PFSK-1 (cell line): ENCODE data around the gene BCAS4.

ENCODE experiments used
- FOXP2 ChIP-seq: optimal IDR thresholded peaks from 2 replicates; pipeline ENCODE3; 2011; ENCODE audit warnings: borderline replicate concordance, control low read depth, inconsistent platforms; ENCODE audit not compliant: insufficient read depth; ENCODE audit errors: extremely low read length, extremely low read depth
- POLR2AphosphoS5 ChIP-seq: IDR thresholded peaks from 2 replicates; pipeline ENCODE4 v1.6.1; 2012; ENCODE audit warnings: low read depth, mild to moderate bottlenecking, control low read depth, low read length, moderate library complexity
- SIN3A ChIP-seq: IDR thresholded peaks from 2 replicates; pipeline ENCODE4 v1.6.1; 2012; ENCODE audit warnings: mild to moderate bottlenecking, low read length, moderate library complexity, borderline replicate concordance; ENCODE audit not compliant: insufficient read depth
- TAF1 ChIP-seq: IDR thresholded peaks from 2 replicates; pipeline ENCODE4 v1.6.1; 2012; ENCODE audit warnings: low read length, control low read depth, borderline replicate concordance; ENCODE audit not compliant: insufficient read depth
- TF ChIP-seq, protein P1 (sequence below), 2 experiments: IDR thresholded peaks; 2 replicates each; pipeline versions ENCODE4 v1.6.1 to v1.8.0; 2011 to 2012; ENCODE audit warnings: low read depth in 2 of 2, low read length in 2 of 2, control low read depth in 1 of 2, inconsistent platforms in 1 of 2, mild to moderate bottlenecking in 1 of 2, moderate library complexity in 1 of 2; ENCODE audit not compliant: insufficient read depth in 1 of 2

BCAS4 gene

DNA sequence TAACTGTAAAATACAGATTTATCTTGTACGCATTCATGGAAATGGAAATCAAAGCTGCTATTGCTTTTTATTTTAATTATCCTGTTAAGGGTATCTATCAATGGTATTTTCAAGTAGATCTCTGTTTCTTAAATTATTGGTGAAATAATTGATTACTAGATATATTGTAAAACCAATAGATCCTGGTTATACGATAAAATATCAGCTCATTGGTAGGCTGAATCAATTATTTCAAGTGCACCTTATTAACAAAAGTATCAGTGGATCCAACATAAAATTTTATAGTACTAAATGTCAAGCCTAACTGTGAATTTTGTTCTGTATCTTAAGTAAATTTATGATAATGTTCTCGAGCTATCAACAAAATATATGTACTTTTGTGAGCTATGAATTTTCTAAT, 41.7 kb upstream of the BCAS4 start:
- TF ChIP-seq, protein P1, sequence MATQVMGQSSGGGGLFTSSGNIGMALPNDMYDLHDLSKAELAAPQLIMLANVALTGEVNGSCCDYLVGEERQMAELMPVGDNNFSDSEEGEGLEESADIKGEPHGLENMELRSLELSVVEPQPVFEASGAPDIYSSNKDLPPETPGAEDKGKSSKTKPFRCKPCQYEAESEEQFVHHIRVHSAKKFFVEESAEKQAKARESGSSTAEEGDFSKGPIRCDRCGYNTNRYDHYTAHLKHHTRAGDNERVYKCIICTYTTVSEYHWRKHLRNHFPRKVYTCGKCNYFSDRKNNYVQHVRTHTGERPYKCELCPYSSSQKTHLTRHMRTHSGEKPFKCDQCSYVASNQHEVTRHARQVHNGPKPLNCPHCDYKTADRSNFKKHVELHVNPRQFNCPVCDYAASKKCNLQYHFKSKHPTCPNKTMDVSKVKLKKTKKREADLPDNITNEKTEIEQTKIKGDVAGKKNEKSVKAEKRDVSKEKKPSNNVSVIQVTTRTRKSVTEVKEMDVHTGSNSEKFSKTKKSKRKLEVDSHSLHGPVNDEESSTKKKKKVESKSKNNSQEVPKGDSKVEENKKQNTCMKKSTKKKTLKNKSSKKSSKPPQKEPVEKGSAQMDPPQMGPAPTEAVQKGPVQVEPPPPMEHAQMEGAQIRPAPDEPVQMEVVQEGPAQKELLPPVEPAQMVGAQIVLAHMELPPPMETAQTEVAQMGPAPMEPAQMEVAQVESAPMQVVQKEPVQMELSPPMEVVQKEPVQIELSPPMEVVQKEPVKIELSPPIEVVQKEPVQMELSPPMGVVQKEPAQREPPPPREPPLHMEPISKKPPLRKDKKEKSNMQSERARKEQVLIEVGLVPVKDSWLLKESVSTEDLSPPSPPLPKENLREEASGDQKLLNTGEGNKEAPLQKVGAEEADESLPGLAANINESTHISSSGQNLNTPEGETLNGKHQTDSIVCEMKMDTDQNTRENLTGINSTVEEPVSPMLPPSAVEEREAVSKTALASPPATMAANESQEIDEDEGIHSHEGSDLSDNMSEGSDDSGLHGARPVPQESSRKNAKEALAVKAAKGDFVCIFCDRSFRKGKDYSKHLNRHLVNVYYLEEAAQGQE (IDR thresholded peaks at IDR 0.05; ENCODE audit: insufficient read depth in 1 of 2, low read depth in 2 of 2, low read length in 2 of 2): no peak
- TF ChIP-seq POLR2AphosphoS5 (no peak), TAF1 (no peak), SIN3A (no peak), FOXP2 (no peak)

DNA sequence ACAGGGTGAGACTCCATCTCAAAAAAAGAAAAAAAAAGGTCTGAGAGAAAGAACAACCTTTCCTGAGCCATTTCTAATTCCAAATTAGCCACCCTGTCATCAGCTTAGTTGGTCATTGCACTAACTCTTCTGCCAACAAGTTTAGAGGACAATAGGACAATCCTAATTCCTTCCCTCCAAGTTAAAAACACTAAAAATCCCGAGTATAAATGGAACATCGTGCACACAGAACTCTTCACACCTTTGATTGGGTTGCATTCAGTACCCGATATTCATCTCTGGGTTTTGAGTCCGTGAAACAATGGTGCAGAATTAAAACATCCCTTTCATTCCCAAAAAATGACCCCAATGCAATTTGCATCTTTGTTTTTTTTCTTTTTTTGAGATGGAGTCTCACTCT, 40.4 kb upstream of the BCAS4 start:
- no peak for TF ChIP-seq FOXP2
- TF ChIP-seq POLR2AphosphoS5: no peak
- no peak for TF ChIP-seq TAF1
- TF ChIP-seq, protein P1 (IDR thresholded peaks at IDR 0.05; ENCODE audit: insufficient read depth in 1 of 2, low read depth in 2 of 2, low read length in 2 of 2): no peak
- no peak for TF ChIP-seq SIN3A

DNA sequence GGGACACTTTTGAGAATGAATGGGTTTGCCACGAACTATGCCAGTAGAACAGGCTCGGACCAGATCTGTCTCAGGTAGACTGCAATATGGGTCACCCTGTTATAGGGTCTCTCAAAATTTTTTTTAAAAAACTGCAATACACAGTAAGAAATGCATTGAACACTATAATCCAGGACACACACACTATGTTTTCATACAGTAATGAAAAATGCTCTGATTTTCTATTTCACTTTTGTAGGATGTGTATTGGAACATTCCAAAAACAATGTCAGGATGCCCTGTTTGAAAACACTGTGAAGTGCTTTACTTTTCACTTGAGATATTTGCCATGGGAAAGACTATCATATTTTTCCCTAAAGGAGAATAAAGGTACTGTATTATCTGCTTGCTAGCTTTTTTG, 38.4 kb upstream of the BCAS4 start:
- TF ChIP-seq SIN3A: no peak
- TF ChIP-seq POLR2AphosphoS5: no peak
- no peak for TF ChIP-seq TAF1
- TF ChIP-seq FOXP2: no peak
- TF ChIP-seq, protein P1 (IDR thresholded peaks at IDR 0.05; ENCODE audit: insufficient read depth in 1 of 2, low read depth in 2 of 2, low read length in 2 of 2): no peak

DNA sequence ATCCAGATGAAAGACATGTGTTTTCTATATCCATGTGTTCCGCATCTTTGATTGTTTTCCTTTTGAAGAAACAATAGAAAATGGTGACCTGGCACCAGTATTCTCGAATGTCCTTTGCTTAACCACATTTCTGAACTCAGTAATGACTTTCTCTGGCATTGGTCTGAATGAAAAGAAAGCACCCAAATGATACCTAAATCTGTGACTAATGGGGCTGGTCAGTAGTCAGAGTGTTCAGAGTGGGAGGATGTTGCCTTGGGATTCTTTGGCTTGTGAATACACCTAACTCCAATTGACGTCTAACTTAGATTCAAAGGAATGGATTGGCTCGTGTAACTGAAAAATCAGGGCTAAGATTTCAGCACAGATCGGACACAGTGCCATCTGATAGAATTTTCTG, 36.4 kb upstream of the BCAS4 start:
- no peak for TF ChIP-seq FOXP2
- TF ChIP-seq POLR2AphosphoS5: no peak
- no peak for TF ChIP-seq SIN3A

DNA sequence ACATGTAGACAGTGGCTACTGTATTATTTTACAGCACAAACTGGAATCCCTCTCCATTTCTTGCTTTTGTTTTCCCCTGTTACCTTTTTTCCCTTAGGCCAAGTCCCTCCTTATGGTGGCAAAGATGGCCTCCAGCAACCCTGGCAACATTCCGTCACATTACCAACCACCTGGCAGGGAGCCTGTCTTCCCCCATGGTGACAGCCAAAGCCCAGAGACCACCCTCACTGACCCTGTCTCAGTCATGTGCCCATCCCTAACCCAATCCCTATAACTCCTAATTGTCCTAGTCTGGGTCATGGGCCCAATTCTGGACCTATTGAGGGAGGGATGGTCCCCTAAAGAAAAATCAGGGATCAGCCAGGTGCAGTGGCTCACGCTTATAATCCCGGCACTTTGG, 35.9 kb upstream of the BCAS4 start:
- no peak for TF ChIP-seq FOXP2
- no peak for TF ChIP-seq POLR2AphosphoS5
- no peak for TF ChIP-seq TAF1
- TF ChIP-seq SIN3A: no peak
- TF ChIP-seq, protein P1 (IDR thresholded peaks at IDR 0.05; ENCODE audit: insufficient read depth in 1 of 2, low read depth in 2 of 2, low read length in 2 of 2): no peak
